Measurements from ENCODE around the gene C5orf63.

DNA sequence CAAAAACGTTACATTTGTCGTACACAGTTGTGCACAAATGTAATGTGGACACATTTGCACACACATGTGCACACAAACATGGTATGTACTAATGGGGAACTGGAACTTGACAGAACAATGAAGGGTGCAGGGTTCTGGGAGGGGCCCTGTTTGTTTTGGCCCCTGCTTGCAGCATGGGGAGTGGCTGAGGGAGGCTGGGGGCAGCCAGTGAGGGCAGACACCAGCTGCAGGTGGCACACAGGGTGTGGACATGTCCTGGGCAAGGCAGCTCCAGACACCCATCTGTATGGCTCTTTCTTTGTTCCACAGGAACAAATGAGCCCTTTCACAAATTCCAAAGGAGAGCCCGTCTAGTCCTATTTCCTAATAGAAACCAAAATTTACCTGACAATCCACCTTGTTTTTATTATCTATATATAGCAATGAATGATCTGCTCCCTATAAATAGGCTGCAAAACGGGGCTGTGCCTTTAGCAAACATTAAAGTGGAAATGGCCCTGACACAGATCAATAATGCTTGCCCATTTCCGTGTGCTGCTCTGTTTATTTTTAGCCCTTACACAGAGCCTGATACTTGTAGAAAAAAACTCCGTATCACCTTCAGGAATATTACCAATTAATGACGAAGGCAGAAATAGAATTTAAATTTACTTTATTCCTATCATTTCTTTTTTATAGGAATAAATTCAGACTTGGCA, 69.4 kb downstream of the C5orf63 start:
- no peak for TF ChIP-seq POLR2A (IDR thresholded peaks at IDR 0.05; ENCODE audit: low read depth, low read length)
- TF ChIP-seq, protein P1, sequence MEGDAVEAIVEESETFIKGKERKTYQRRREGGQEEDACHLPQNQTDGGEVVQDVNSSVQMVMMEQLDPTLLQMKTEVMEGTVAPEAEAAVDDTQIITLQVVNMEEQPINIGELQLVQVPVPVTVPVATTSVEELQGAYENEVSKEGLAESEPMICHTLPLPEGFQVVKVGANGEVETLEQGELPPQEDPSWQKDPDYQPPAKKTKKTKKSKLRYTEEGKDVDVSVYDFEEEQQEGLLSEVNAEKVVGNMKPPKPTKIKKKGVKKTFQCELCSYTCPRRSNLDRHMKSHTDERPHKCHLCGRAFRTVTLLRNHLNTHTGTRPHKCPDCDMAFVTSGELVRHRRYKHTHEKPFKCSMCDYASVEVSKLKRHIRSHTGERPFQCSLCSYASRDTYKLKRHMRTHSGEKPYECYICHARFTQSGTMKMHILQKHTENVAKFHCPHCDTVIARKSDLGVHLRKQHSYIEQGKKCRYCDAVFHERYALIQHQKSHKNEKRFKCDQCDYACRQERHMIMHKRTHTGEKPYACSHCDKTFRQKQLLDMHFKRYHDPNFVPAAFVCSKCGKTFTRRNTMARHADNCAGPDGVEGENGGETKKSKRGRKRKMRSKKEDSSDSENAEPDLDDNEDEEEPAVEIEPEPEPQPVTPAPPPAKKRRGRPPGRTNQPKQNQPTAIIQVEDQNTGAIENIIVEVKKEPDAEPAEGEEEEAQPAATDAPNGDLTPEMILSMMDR (IDR thresholded peaks at IDR 0.05; ENCODE audit: extremely low read depth in 1 of 2, insufficient read depth in 1 of 2, low read depth in 1 of 2, low read length in 2 of 2) = no peak
- TF ChIP-seq EZH2 (IDR thresholded peaks at IDR 0.05; ENCODE audit: borderline replicate concordance, low read depth, low read length, severe bottlenecking) = no peak
- no peak for TF ChIP-seq POLR2AphosphoS5 (IDR thresholded peaks at IDR 0.05; ENCODE audit: insufficient read depth, low read depth, low read length)
- no peak for TF ChIP-seq MAX (IDR thresholded peaks at IDR 0.05; ENCODE audit: insufficient read depth, insufficient read length)
- no peak for TF ChIP-seq GATA2 (IDR thresholded peaks at IDR 0.05; ENCODE audit: insufficient read depth, insufficient read length, low read depth, low read length)
- no peak for TF ChIP-seq MYC (IDR thresholded peaks at IDR 0.05; ENCODE audit: low read depth, low read length)
